Adrenal gland (tissue), 12 donors: ENCODE data around the gene KCTD10. TPM values are rescaled to one million over a fixed set of nuclear protein-coding genes. Genes with fewer than 3 reads are reported as not detected.

ENCODE experiments used
- DNase-seq, 7 donors: peaks; one replicate each; pipeline ENCODE4 v3.0.0-alpha.2; 2019 to 2020
- H3K27ac ChIP-seq, 5 donors: fragments of 200-600 bp; sonication (generic) in 4 of 5; 1 replicate in 3 of 5; 2 replicates in 2 of 5; pipeline versions ENCODE4 v1.5.1 to v1.8.0; 2016 to 2020; ENCODE audit warnings: mild to moderate bottlenecking in 1 of 5
- H3K27me3 ChIP-seq: fragments of 200-600 bp; 2 replicates; pipeline ENCODE4 v1.8.0; 2021
- H3K36me3 ChIP-seq, 2 donors: fragments of 200-600 bp; replicated peaks in 1 of 2; 1 replicate in 1 of 2; 2 replicates in 1 of 2; pipeline versions ENCODE4 v1.5.1 to v1.8.0; 2018 to 2022
- H3K4me1 ChIP-seq, 2 donors: fragments of 200-600 bp; replicated peaks in 1 of 2; 1 replicate in 1 of 2; 2 replicates in 1 of 2; pipeline versions ENCODE4 v1.5.1 to v1.8.0; 2018 to 2021
- H3K4me3 ChIP-seq, 4 donors: fragments of 200-600 bp; sonication (generic) in 3 of 4; one replicate each; pipeline ENCODE4 v1.5.1; 2016 to 2018
- H3K9me3 ChIP-seq, 3 donors: fragments of 200-600 bp; sonication (generic) in 1 of 3; replicated peaks in 1 of 3; 1 replicate in 2 of 3; 2 replicates in 1 of 3; pipeline versions ENCODE4 v1.5.1 to v1.8.0; 2016 to 2021
- CTCF ChIP-seq, 6 experiments: fragments of 450-650 bp in 4 of 6; fragments of 200-600 bp in 2 of 6; sonication (generic) in 1 of 6; IDR thresholded peaks; 1 replicate in 5 of 6; 2 replicates in 1 of 6; pipeline versions ENCODE4 v1.5.1 to v1.8.0; 2016 to 2021; ENCODE audit warnings: antibody characterized with exemption in 6 of 6, mild to moderate bottlenecking in 2 of 6, moderate library complexity in 1 of 6
- POLR2A ChIP-seq, 2 donors: fragments of 450-650 bp; IDR thresholded peaks; one replicate each; pipeline ENCODE4 v1.6.1; 2017; ENCODE audit warnings: antibody characterized with exemption in 2 of 2, mild to moderate bottlenecking in 2 of 2, moderate library complexity in 1 of 2
- WGBS, 4 donors: extraction: QIAGEN DNeasy Blood & Tissue Kit in 2 of 4; methylation state at CpG; one replicate each; pipeline versions ENCODE4 v1.1.5 to v1.1.7; 2013 to 2017; 5-methylcytosine and 5-hydroxymethylcytosine counted together
- intact Hi-C, 2 donors: fragments of 100-400 bp; cut with DNase I; formaldehyde crosslinking; loops; one replicate each; pipeline versions ENCODE4 v1.14.1 to v1.15.0; 2022 to 2023
- polyA plus RNA-seq, 3 donors: library from polyadenylated mRNA; stranded (reverse); fragments of 200-250 nt in 2 of 3; fragments of 350-450 nt in 1 of 3; fragmentation: Illumina TruSeq in 1 of 3; extraction: RNeasy Lipid Tissue Mini Kit (QIAGEN cat#74804) in 1 of 3; gene quantifications; one replicate each; pipeline ENCODE4 v1.2.3, GENCODE V29; 2013 to 2014
- total RNA-seq, 9 donors: library from RNA; depleted of rRNA in 4 of 9; stranded (reverse); fragments of >200 nt in 4 of 9; fragments of 120-200 nt in 1 of 9; fragmentation: NEBNext Ultra II Directional in 1 of 9; extraction: Animal tissue kit (Norgen Biotek cat#: 25700) in 1 of 9; gene quantifications; one replicate each; pipeline versions ENCODE4 v1.1.0 to v1.2.4, GENCODE V29; 2013 to 2023
- donor health status: healthy with polysubstance abuse.
- donor health status: Bipolar disorder and iron deficiency.
- donor health status: DM: yes; HTN: yes; CAD: no.
- donor health status: DM: no; HTN: no; CAD: no.
- donor health status: DM: no; HTN: no; CAD: no.
- donor health status: DM: yes; HTN: yes; CAD: no.

The KCTD10 gene
- total and polyA plus RNA-seq, 12 donors = 21.6 to 77.8 (median 56.1) TPM

GRCh38 chr12:109496306-109496705 is 19.2 kb upstream of the KCTD10 start:
- Histone ChIP-seq H3K27ac (no peak overlapping the region), H3K4me1 (no peaks in the 10 kb centered on the region), H3K27me3 (no peaks in the 10 kb centered on the region), H3K36me3 (peaks cover 0 to 52% of the 10 kb centered on the region in 2 donors), H3K4me3 (no peak overlapping the region), H3K9me3 (no peaks in the 10 kb centered on the region)
- TF ChIP-seq POLR2A (IDR thresholded peaks at IDR 0.05) (no peak), CTCF (IDR thresholded peaks at IDR 0.05) (no peak)
- intact Hi-C loops = no loop called here
- DNase-seq = no peak

- H3K4me3 ChIP-seq = no peak overlapping the region
- H3K36me3 ChIP-seq = peaks cover 0 to 53% of the 10 kb centered on the region in 2 donors
- intact Hi-C loops = no loop called here
- H3K27ac ChIP-seq = no peak overlapping the region
- no peaks in the 10 kb centered on the region for H3K27me3 ChIP-seq
- no peak for DNase-seq
- TF ChIP-seq CTCF (IDR thresholded peaks at IDR 0.05) = no peak
- no peak for TF ChIP-seq POLR2A (IDR thresholded peaks at IDR 0.05)
- no peaks in the 10 kb centered on the region for H3K9me3 ChIP-seq
- no peaks in the 10 kb centered on the region for H3K4me1 ChIP-seq
Observed at GRCh38 chr12:109495012-109495411, 17.9 kb upstream of the KCTD10 start.

- WGBS, 4 donors = 95% methylated on average over 7 of the region's 7 CpGs
- H3K9me3 ChIP-seq = no peaks in the 10 kb centered on the region
- TF ChIP-seq POLR2A (IDR thresholded peaks at IDR 0.05) (no peak), CTCF (IDR thresholded peaks at IDR 0.05) (no peak)
- H3K36me3 ChIP-seq = peaks cover 0 to 54% of the 10 kb centered on the region in 2 donors
- H3K4me3 ChIP-seq = no peak overlapping the region
- no peak overlapping the region for H3K27ac ChIP-seq
- intact Hi-C loops = no loop called here
- H3K4me1 ChIP-seq = no peaks in the 10 kb centered on the region
- peak in 1 of 7 donors; percentile 3 for DNase-seq
- H3K27me3 ChIP-seq = no peaks in the 10 kb centered on the region
Observed at GRCh38 chr12:109494348-109494881, 17.3 kb upstream of the KCTD10 start.

GRCh38 chr12:109493938-109494337 is 16.8 kb upstream of the KCTD10 start:
- Histone ChIP-seq H3K4me1 (no peaks in the 10 kb centered on the region), H3K4me3 (no peak overlapping the region), H3K27ac (no peak overlapping the region), H3K36me3 (peaks cover 0 to 55% of the 10 kb centered on the region in 2 donors), H3K27me3 (no peaks in the 10 kb centered on the region), H3K9me3 (no peaks in the 10 kb centered on the region)
- 97 to 100% (median 99%) methylated on average over 1 of the region's 1 CpG for WGBS, 4 donors
- TF ChIP-seq CTCF (IDR thresholded peaks at IDR 0.05) (no peak), POLR2A (IDR thresholded peaks at IDR 0.05) (no peak)
- DNase-seq = no peak
- intact Hi-C loops = no loop called here
